Measurements from ENCODE around the gene KPRP.

KPRP gene, protein sequence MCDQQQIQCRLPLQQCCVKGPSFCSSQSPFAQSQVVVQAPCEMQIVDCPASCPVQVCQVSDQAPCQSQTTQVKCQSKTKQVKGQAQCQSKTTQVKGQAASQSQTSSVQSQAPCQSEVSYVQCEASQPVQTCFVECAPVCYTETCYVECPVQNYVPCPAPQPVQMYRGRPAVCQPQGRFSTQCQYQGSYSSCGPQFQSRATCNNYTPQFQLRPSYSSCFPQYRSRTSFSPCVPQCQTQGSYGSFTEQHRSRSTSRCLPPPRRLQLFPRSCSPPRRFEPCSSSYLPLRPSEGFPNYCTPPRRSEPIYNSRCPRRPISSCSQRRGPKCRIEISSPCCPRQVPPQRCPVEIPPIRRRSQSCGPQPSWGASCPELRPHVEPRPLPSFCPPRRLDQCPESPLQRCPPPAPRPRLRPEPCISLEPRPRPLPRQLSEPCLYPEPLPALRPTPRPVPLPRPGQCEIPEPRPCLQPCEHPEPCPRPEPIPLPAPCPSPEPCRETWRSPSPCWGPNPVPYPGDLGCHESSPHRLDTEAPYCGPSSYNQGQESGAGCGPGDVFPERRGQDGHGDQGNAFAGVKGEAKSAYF

DNA sequence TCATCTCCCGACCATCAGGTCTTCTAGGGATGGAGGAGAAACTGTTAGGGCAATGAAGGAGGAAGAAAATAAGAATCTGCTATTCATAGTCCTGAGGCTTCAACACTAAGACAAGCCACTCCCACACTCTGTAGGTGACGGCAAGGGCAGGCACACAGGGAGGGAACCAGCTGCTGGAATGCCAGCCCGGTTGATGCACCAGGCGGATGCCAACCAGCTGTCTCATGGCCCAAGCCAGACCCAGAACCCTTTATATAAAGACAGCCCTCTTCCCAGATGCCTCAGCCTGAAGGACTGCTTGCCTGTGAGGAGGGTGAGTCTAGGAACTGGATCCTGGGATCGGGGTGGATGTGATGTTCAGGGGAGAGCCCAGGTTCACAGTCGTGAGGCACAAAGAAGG lies at the start of gene KPRP:
Gene KPRP, plus strand, starts transcription at position 279 of the 400 bp plus-strand sequence. CDS start 1,564 bp downstream, outside the sequence.
- DNase-seq (ENCODE audit: low read depth in 2 of 3, low spot score in 1 of 3) = no peak

DNA sequence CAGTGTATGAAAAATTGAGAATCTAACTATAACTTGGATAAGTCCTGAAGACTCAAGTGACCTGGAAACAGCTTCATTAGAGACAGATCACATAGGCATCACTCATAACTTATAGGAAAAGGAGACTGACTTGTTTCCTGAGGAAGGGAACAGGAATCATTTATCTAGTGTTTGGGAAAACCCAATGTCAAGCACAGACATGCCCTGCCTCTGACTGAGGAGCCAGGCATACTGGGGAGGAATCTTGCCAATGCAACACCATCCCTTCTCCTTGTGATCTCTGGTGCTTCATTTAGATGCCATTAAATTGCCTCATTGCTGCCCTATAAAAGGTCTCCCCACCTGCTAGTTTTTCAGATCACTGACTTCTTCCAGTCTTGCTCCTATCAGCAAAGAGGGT lies 39.6 kb upstream of the KPRP start:
- DNase-seq (ENCODE audit: low read depth in 2 of 3, low spot score in 1 of 3) = no peak

DNA sequence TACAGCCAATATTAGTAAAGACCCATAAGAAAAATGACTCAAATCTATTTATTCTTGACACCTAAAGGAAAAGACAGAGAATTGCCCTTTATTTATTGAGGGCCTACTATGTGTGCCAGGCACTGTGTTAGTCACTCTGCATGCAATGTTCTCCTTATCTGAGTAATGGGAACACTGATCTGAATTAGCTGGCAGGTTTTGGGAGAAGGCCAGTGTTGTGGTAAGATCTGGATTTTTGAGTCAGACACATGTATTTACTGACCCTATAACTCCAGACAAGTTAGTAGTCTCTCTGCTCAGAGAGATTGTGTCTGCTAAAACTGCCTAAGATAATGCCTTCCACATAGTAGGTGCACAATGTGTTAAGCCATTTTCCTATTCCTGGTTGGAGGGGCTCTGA lies 32.6 kb upstream of the KPRP start:
- no peak for DNase-seq (ENCODE audit: low read depth in 2 of 3, low spot score in 1 of 3)

DNA sequence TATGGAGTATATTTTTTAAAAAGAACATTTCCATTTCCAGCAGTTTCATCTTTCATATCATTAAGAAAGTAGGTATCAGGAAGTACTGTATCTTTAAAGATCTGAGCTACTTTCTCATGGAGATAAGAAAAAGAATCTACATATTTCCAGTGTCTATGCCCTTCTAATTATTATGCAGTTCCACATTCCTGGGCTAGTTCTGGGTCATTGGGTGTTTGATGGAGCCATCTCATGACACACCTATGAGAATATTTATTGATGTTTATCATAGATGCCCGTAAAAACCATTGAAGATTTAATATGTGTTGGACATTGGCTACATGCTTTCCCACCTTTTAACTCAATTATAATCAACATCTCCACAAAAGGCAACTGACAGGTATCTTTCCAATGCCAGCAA lies 28.8 kb upstream of the KPRP start:
- no peak for DNase-seq (ENCODE audit: low read depth in 2 of 3, low spot score in 1 of 3)

DNA sequence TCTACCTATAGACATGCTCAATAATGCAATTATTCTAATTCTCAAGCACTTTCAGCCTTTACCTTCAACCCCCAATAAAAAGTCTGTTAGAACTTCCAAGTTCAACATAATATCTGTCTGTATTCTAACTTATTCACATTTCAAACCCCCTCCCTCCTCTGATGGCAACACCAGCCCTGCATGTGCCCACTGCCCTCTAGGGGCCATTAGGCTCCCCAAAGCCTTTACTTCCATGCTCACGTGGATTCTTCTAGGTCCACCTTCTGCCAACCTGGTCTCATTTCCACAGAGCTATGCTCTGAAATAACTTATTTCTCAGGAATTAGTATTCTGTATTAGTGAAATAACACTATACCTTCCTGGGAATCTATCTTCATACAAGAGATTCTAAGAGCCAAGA lies 22.2 kb upstream of the KPRP start:
- no peak for DNase-seq (ENCODE audit: low read depth in 2 of 3, low spot score in 1 of 3)

DNA sequence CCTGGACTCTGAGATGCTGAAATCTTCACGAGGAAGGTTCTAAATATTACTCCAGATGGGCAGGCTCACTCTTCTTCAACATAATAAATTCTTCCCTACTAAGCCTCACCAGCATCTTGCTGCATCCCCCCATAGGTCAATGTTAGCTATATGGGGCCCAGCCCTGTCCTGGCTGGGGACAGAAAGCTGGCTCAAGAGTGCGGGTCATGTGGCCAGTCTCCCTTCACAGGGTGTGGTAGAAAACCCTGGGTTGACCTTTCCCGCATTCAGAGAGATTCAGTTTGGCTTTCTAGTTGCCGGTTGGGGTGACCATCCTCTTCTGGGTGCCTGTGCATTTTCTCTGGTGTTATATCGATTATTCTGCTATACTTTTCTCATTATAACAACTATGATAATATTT lies 19.8 kb upstream of the KPRP start:
- no peak for DNase-seq (ENCODE audit: low read depth in 2 of 3, low spot score in 1 of 3)

DNA sequence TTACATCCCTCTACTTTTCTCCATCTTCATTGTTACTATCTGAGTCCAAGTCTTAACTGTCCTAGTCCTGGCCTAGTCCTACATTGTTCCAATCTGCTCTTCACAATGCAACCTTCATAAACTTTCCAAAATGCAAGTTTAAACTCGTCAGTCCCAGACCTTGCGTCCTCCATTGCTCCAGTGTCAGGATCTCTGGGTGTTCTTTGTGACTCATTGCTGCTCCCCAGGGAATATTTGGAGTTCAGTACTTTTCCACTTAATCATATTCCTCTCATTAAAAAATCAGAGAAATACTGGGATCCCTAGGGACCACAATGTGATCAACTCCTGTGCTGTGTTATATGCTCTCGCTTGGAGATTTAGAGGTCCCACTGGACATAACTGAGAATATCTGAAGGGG lies 18.0 kb upstream of the KPRP start:
- DNase-seq (ENCODE audit: low read depth in 2 of 3, low spot score in 1 of 3) = no peak

DNA sequence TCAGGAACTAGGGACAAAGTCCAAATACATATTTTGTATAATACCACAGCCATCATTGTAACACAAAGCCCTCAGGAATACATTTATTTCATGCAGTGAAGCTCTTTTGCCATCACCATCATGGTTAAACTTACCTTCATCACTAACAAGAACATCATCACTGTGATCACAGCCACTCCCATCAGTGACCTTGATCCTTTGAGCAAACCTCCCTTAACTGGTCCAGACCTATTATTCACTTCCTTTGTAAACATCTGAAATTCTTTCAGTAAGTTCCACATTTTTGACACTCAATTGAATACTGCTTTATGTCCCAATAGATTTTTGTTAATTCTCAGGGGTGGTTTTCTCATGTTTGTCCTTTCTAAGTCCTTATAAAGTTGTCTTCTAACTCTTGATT lies 16.2 kb upstream of the KPRP start:
- DNase-seq (ENCODE audit: low read depth in 2 of 3, low spot score in 1 of 3) = no peak

DNA sequence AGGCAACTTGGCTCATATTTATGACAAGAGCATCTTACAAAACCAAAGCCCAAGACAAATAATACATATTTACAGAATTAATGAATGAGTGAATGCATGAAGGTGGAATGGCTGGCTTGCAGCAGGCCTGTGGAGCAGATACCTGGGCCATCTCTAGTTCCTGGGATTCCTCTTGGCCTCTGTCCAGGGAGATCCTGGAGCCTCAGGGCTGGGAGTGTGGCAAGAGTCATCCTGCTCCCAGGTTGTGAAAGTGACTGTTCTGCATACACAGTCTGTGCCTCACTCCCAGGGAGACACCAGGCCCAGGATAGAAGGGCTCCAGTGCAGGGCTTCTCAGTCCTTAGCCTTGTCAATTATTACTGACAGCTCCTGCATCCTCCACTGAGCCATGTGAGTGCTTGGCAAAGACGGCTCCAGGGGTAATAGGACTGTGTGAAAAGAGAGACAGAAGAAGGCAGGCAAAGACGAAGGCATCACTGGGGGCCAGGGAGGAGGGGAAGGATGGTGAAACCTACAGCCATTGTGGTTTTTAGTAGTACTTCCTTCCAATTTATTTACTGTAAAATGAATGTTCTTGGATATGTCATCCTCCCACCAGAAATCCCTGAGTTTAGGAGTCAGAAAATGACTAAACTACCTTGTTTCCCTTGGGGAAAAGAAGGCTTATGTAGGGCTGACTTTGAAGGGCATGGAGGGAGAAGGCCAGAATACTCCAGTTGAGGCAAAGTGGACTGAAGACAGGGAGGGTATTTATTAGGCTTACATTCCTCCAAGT lies 14.3 kb upstream of the KPRP start:
- no peak for DNase-seq (ENCODE audit: low read depth in 2 of 3, low spot score in 1 of 3)

DNA sequence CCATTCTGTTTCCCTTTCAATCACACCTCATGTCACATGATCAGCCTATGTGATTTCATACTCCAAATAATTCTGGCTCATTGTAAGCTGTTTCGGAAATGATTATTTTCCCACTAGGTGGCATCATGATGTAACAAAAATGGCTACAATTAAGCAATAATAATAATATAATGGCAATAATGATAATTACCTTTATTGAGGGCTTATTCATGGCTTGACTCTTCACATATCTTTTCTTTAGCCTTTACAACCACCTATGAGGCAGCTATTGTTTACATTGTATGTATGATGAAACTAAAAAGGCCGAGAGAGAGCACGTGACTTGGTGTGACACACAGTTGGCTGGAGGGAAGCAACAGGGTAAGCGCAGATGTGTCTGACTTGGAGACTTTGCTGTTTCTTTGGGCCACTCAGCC lies 12.5 kb upstream of the KPRP start:
- no peak for DNase-seq (ENCODE audit: low read depth in 2 of 3, low spot score in 1 of 3)

DNA sequence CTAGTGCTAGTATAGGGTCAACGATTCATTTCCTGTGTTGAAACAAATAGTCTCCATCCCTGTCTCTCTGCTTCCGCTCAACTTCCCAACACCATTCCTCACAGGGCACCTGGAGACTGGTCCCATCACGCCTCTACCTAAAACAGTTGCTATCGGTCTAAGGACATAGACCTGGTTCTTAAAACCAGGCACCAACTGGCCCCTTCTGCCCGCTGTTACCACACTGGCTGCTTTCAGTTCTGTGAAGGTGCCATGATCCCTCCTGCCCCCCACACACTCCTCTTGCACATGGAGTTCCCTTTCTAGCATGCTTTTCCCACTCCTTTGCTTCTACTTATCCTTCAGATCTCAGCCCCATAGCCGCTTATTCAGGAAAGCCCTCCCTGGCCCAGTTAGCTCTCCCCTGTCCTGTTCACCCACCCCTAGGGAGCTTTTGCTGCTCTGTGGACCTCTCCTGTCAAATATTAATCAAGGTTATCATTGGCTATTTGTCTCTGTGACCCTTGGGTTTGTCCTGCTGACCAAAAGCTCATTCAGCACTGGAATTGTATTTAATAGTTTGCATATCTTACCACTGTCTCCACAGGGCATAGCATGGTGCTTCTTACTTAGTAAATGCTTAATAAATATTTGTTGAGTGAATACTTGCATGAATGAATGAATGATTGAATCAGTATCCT lies 11.9 kb upstream of the KPRP start:
- no peak for DNase-seq (ENCODE audit: low read depth in 2 of 3, low spot score in 1 of 3)

DNA sequence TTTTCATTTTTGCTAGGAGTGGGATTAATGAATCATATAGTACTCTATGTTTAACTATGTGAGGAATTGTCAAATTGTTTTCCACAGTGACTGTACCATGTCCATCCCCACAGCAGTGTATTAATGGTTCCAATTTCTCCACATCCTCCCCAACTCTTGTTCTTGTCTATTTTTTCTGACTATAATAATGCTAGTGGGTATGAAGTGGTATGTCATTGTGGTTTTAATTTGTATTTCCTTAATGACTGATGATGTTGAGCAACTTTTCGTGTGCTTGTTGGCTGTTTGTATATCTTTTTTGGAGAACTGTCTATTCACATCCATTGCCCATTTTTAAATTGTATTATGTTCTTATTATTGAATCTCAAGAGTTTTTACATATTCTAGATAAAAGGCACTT lies 10.0 kb upstream of the KPRP start:
- no peak for DNase-seq (ENCODE audit: low read depth in 2 of 3, low spot score in 1 of 3)

DNA sequence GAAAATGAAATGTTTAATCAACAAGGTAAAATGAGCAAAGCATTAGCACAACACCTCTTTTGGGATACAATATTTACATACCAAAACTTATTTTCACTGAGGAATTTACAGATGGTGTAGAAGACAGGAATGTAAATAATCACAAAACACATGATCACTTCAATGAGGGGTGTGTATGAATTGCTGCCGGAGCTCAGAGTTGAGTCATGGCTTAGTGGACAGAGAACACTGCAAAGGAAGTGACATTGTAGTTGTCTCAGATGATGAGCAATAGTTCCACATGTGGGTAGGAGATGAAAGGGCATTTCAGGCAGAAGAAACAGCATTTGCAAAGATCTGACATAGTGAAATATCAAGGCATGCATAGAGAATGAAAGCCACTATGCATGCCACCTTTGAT lies 5.6 kb upstream of the KPRP start:
- DNase-seq (ENCODE audit: low read depth in 2 of 3, low spot score in 1 of 3) = no peak

DNA sequence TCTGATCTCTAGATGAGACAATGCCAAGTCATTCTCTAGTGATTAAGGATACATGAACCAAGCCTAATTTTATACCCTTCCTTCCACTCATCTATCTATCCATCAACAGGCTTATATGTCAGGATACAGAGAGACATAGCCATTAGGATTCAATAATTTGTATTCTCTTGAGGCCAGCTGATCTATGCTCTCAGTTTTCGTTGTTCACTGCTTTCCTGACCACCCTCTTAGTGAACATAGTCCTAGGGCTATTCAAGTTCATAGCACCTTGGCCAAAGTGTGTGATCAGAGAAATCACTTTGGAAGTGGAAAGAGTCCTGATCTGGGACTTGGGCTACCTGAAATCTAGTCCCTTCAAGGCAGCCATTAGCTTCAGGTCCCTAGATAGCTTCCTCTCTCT lies 4.2 kb upstream of the KPRP start:
- DNase-seq (ENCODE audit: low read depth in 2 of 3, low spot score in 1 of 3) = no peak

DNA sequence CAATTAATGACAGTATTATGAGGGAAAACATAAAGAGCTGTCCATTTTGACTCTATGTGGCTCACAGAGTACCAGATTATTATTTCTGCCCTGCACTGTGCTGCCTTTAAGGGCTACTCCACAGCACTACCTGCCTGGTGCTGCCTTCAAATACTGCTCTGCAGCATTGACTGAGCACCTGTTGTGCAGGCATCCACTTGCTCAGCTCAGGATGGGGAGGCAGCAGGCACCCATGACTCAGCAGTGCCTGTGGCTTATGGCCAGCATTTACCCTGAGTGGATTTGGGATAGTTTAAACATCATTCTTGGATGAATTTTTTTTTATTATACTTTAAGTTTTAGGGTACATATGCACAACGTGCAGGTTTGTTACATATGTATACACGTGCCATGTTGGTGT lies 953 bp upstream of the KPRP start:
- no peak for DNase-seq (ENCODE audit: low read depth in 2 of 3, low spot score in 1 of 3)

DNA sequence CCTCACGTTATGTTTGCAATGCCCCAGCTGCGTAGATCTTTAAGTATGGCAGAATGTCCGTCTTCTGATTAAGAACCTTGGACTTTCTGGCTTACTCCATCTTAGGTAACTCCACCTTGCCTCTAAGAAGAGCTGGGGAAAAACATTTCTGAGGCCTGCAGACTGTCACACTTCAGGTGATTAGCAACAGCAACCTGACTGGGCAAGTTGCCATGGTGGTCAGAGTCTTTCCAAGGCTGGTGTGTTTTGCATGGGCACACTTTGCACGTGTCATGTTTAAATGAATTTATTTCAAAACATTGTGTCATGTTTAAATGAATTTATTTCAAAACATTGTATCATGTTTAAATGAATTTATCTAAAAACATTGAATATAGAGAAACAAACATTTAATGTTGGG lies 811 bp downstream of the KPRP start:
- no peak for DNase-seq (ENCODE audit: low read depth in 2 of 3, low spot score in 1 of 3)

DNA sequence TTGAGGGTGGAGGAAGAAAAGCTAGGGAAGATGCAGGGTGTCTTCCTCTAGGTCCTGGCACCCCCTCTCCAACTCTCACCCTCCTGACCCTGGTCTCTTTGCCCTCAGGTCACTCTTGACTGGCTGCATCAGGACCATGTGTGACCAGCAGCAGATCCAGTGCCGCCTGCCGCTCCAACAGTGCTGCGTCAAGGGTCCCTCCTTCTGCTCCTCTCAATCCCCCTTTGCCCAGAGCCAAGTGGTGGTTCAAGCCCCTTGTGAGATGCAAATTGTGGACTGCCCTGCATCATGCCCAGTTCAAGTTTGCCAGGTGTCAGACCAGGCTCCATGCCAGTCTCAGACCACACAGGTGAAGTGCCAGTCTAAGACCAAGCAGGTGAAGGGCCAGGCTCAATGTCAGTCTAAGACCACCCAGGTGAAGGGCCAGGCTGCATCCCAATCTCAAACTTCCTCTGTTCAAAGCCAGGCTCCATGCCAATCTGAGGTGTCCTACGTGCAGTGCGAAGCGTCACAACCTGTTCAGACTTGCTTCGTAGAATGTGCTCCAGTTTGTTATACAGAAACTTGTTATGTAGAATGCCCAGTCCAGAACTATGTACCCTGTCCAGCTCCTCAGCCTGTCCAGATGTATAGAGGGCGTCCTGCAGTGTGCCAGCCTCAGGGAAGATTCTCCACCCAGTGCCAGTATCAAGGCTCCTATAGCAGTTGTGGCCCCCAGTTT lies 1.8 kb downstream of the KPRP start:
- no peak for DNase-seq (ENCODE audit: low read depth in 2 of 3, low spot score in 1 of 3)

DNA sequence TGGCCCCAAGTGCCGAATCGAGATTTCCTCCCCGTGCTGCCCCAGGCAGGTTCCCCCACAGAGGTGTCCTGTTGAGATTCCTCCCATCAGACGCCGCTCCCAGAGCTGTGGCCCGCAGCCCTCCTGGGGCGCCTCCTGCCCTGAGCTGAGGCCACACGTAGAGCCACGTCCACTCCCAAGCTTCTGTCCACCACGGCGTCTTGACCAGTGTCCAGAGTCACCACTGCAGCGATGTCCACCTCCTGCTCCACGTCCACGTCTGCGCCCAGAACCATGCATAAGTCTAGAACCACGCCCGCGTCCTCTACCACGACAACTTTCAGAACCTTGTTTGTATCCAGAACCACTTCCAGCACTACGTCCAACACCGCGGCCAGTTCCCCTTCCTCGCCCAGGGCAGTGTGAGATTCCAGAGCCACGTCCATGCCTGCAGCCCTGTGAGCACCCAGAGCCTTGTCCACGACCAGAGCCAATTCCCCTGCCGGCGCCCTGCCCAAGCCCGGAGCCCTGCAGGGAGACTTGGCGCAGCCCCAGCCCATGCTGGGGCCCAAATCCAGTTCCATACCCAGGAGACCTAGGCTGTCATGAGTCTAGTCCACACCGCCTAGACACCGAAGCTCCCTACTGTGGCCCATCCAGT lies 2.8 kb downstream of the KPRP start:
- no peak for DNase-seq (ENCODE audit: low read depth in 2 of 3, low spot score in 1 of 3)

DNA sequence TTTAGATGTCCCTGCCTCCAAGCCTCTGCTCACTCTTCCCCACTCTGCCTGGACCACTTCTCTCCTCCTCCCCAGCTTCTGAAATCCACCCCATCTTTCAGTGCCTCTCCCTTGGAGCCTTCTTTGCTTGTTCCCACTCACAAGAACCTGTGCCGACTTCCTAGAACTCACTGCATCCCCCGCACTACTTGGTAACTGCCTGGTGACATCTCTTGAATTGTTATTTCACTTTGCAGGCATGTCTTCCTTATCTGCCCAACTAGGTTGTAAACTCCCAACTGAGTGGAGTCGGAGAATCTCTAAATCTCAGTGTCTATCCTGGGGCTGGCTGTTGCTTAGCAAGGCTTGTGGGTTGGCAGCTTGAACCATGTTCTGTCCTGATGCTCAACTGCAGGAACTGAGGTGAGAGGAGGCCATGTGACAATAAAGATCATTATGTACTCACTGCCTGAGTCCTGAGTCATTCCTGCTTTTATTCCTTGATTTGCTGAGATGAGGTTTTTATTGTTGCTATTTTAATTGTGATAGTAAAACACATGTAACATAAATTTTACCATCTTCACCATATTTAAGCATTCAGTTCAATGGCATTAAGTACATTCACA lies 3.9 kb downstream of the KPRP start:
- no peak for DNase-seq (ENCODE audit: low read depth in 2 of 3, low spot score in 1 of 3)

DNA sequence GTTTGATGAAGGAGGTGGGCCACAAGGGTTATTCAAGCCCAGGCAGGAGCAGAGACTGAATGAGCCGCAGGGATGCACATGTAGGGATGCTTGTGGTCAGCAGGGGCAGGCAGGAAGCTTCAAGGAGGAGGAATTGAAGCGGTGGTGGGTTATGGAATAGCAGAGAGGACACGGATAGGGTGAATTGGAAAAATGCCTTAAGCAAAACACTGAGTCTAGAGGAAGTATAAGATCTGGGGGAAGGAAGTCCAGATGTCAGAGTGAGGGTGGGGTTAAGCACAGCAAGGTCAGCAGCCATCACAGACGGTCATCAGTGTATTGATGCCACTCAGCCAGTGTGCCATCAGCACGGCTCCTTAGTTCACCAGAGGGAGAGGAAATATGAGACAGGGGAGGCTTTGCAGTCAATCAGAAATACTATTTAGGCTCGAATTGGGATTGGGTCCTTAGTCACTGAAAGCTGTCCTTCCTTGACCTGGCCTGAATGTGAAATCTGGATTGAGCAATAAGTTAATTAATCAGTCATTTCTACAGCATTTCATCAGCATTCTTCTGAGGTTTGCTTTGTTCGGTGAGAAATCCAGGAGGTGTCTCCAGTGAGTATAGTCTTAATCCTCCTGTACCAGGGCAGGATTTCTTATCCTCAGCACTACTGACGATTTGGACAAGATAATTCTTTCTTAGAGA lies 11.2 kb downstream of the KPRP start:
- DNase-seq (ENCODE audit: low read depth in 2 of 3, low spot score in 1 of 3) = no peak
